Measurements from ENCODE around the gene PACRG.

PACRG gene

GRCh38 chr6:162728706-162729105, 932 bp downstream of the PACRG start:
- no peak overlapping the region for H3K4me3 ChIP-seq (ENCODE audit: low read depth, low read length)
- TF ChIP-seq, protein P1, sequence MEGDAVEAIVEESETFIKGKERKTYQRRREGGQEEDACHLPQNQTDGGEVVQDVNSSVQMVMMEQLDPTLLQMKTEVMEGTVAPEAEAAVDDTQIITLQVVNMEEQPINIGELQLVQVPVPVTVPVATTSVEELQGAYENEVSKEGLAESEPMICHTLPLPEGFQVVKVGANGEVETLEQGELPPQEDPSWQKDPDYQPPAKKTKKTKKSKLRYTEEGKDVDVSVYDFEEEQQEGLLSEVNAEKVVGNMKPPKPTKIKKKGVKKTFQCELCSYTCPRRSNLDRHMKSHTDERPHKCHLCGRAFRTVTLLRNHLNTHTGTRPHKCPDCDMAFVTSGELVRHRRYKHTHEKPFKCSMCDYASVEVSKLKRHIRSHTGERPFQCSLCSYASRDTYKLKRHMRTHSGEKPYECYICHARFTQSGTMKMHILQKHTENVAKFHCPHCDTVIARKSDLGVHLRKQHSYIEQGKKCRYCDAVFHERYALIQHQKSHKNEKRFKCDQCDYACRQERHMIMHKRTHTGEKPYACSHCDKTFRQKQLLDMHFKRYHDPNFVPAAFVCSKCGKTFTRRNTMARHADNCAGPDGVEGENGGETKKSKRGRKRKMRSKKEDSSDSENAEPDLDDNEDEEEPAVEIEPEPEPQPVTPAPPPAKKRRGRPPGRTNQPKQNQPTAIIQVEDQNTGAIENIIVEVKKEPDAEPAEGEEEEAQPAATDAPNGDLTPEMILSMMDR (IDR thresholded peaks at IDR 0.05; ENCODE audit: insufficient read depth, low read depth, low read length, missing control alignments), result no peak
- DNase-seq (ENCODE audit: low read depth), result no peak

DNA sequence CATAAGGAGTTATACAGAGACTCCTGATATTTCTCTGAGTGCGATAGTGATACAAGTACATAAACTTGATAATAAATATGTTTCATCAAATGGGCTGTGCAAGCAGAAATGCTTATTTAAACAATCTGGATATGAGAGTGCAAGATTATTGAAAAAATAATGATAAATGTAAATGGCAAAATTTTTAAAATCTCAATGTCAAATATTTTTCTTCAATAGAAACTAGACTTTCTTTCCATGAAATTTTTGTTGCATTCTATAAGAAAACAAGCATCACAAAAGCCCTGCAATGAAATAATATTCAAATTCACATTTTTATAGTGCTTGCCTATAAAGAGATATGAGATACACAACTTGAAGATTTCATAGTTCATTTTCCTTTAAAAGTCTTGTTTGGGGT, 2.7 kb downstream of the PACRG start:
- no peak overlapping the region for H3K4me3 ChIP-seq (ENCODE audit: low read depth, low read length)
- DNase-seq (ENCODE audit: low read depth), result no peak
- TF ChIP-seq, protein P1 (IDR thresholded peaks at IDR 0.05; ENCODE audit: insufficient read depth, low read depth, low read length, missing control alignments), result no peak

- DNase-seq (ENCODE audit: low read depth), result no peak
- TF ChIP-seq, protein P1 (IDR thresholded peaks at IDR 0.05; ENCODE audit: insufficient read depth, low read depth, low read length, missing control alignments), result no peak
- H3K4me3 ChIP-seq (ENCODE audit: low read depth, low read length), result no peak overlapping the region
Observed at GRCh38 chr6:162733489-162733888, 5.7 kb downstream of the PACRG start.

DNA sequence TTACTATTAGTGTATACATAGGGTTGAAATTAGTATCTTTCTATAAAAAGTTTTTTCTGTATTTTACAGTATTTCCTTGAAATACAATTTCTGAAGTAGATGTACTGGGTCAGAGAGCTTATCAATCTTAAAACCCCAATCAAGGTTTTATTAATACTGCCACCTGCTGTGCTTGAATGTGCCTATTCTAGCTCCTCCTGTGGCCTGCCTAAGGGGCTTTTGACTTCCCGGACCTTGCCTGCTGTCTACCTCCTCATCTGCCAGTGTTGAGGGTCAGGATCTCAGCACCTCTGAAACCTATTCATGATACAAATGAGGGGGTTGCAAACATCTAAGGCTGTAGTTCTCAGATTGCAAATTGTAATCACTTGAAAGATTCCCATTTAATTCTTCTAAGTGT, 9.2 kb downstream of the PACRG start:
- DNase-seq (ENCODE audit: low read depth), result no peak
- TF ChIP-seq, protein P1 (IDR thresholded peaks at IDR 0.05; ENCODE audit: insufficient read depth, low read depth, low read length, missing control alignments), result no peak
- no peak overlapping the region for H3K4me3 ChIP-seq (ENCODE audit: low read depth, low read length)

- DNase-seq (ENCODE audit: low read depth), result no peak
- H3K4me3 ChIP-seq (ENCODE audit: low read depth, low read length), result no peak overlapping the region
- TF ChIP-seq, protein P1 (IDR thresholded peaks at IDR 0.05; ENCODE audit: insufficient read depth, low read depth, low read length, missing control alignments), result no peak
Observed at GRCh38 chr6:162750776-162751175, 23.0 kb downstream of the PACRG start.

DNA sequence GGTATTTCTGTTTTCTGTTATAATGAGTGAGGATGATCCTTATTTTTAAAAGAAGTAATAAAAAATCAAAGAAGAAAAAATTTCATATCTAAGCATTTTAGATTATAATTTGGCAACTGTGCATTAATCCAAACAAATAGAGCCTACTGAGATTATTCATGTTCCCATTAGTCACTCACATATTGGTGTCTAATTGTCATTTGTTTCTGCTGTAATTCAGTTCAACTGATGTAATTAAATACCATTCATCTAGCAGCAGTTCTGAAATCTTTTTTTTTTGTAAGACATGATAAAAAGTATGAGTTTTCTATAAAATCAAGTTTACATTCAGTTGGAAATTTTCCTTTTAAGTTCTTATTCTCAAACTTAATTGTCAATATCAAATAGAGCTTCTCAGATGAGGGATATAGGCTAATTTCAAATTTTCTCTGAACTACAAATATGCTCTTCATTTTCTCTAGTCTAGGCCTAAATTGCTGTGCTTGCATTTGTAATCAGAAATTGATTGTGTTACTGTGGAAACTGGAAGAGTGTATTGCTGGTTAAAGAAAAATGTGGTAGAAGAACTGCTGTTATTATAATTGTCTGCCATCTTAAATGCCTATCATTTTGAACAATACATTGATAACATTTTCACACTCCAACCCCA, 23.6 kb downstream of the PACRG start:
- no peak overlapping the region for H3K4me3 ChIP-seq (ENCODE audit: low read depth, low read length)
- TF ChIP-seq, protein P1 (IDR thresholded peaks at IDR 0.05; ENCODE audit: insufficient read depth, low read depth, low read length, missing control alignments), result no peak
- DNase-seq (ENCODE audit: low read depth), result no peak

- DNase-seq (ENCODE audit: low read depth), result no peak
- H3K4me3 ChIP-seq (ENCODE audit: low read depth, low read length), result no peak overlapping the region
- TF ChIP-seq, protein P1 (IDR thresholded peaks at IDR 0.05; ENCODE audit: insufficient read depth, low read depth, low read length, missing control alignments), result no peak
Observed at GRCh38 chr6:162753775-162754174, 26.0 kb downstream of the PACRG start.
